HFFc6 (cell line): Measurements from ENCODE around the gene HTN1. TPM values are rescaled to one million over a fixed set of nuclear protein-coding genes. Genes with fewer than 3 reads are reported as not detected.
"Not testable (repeated sequence)": the region's sequence is repeated elsewhere in the genome, so short reads cannot be mapped to it uniquely, and the experiment has no call there.

ENCODE experiments used
- DNase-seq: peaks from one replicate; pipeline ENCODE4 v3.0.0-alpha.2; 2018
- H3K27ac Mint-ChIP-seq: 2 replicates; pipeline ENCODE4 v1.8.0; 2020; ENCODE audit warnings: mild to moderate bottlenecking, mixed read lengths
- H3K27me3 Mint-ChIP-seq: 2 replicates; pipeline ENCODE4 v1.8.0; 2021; ENCODE audit warnings: mild to moderate bottlenecking, moderate library complexity, mixed read lengths; ENCODE audit not compliant: insufficient read depth
- H3K36me3 Mint-ChIP-seq: 2 replicates; pipeline ENCODE4 v1.8.0; 2021; ENCODE audit warnings: low read depth, mixed read lengths
- H3K4me1 Mint-ChIP-seq: 2 replicates; pipeline ENCODE4 v1.8.0; 2020; ENCODE audit warnings: low read depth, mixed read lengths
- H3K4me3 Mint-ChIP-seq: 2 replicates; pipeline ENCODE4 v1.8.0; 2020; ENCODE audit warnings: mild to moderate bottlenecking, moderate library complexity, mixed read lengths
- H3K9me3 Mint-ChIP-seq: 2 replicates; pipeline ENCODE4 v1.8.0; 2020; ENCODE audit warnings: mild to moderate bottlenecking, mixed read lengths
- long read RNA-seq: library from polyadenylated mRNA; unstranded; transcript quantifications from one replicate; pipeline ENCODE4 v2.0.0, GENCODE V29; 2019
- total RNA-seq, 6 experiments: library from RNA; stranded (reverse); fragmentation: NEBNext Ultra II Directional; extraction: Animal tissue kit (Norgen Biotek cat#: 25700); gene quantifications; 2 replicates in 1 of 6; 3 replicates in 5 of 6; pipeline ENCODE4 v1.2.3, GENCODE V29; 2021
- TF ChIP-seq, protein P1 (sequence below): fragments of 200-600 bp; sonication (generic); IDR thresholded peaks from 2 replicates; pipeline ENCODE4 v1.5.0; 2021; ENCODE audit warnings: antibody characterized with exemption, mild to moderate bottlenecking

The HTN1 gene
- total RNA-seq, result not detected
- long read RNA-seq, result 0 reads

- H3K36me3 Mint-ChIP-seq, H3K4me1 Mint-ChIP-seq, H3K9me3 Mint-ChIP-seq, H3K27me3 Mint-ChIP-seq, H3K4me3 Mint-ChIP-seq, DNase-seq, H3K27ac Mint-ChIP-seq: not testable (repeated sequence)
Measured at GRCh38 chr4:70050138-70050537, at the start of gene HTN1. Gene HTN1 (plus strand): TSS chr4:70050438. CDS start chr4:70053077, 2,639 bp downstream.

DNA sequence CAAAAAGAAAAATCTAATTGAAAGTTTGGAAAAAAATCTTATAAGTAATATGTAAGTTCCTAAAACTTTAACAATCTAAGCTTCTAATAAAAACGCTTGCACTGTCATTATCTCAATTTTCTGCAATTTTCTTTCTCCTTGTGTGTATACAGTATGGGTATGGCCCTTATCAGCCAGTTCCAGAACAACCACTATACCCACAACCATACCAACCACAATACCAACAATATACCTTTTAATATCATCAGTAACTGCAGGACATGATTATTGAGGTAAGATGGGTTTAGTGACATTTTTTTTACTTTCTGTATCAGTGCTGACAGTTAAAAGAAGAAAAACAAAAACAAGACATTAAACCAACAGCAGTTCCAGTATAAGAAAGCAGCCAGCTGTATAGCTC lies 49.5 kb upstream of the HTN1 start:
- Mint-ChIP-seq H3K27me3 (no peaks in the 10 kb centered on the region), H3K36me3 (no peaks in the 10 kb centered on the region), H3K9me3 (peaks cover 22% of the 10 kb centered on the region), H3K4me3 (no peak overlapping the region), H3K4me1 (no peaks in the 10 kb centered on the region), H3K27ac (no peak overlapping the region)
- TF ChIP-seq, protein P1, sequence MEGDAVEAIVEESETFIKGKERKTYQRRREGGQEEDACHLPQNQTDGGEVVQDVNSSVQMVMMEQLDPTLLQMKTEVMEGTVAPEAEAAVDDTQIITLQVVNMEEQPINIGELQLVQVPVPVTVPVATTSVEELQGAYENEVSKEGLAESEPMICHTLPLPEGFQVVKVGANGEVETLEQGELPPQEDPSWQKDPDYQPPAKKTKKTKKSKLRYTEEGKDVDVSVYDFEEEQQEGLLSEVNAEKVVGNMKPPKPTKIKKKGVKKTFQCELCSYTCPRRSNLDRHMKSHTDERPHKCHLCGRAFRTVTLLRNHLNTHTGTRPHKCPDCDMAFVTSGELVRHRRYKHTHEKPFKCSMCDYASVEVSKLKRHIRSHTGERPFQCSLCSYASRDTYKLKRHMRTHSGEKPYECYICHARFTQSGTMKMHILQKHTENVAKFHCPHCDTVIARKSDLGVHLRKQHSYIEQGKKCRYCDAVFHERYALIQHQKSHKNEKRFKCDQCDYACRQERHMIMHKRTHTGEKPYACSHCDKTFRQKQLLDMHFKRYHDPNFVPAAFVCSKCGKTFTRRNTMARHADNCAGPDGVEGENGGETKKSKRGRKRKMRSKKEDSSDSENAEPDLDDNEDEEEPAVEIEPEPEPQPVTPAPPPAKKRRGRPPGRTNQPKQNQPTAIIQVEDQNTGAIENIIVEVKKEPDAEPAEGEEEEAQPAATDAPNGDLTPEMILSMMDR, result no peak
- no peak for DNase-seq

DNA sequence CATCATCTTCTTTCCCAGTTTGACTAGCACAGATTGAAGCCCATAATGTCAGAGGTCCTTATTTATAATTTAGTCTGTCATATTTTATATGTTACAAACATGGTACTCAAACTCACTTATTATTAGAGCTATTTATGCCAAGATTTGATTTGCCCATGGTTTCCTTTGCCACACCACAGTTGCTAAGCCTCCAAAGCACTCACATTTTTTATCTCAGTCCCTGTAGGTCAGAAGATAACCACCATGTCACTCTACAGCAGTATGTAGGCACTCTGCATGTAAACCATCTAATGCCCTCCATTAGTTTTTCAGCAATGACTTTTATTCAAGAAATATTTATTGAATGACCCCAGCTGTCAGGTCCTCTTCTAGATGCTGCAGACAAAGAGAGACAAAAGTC lies 47.7 kb upstream of the HTN1 start:
- no peaks in the 10 kb centered on the region for H3K4me1 Mint-ChIP-seq
- no peaks in the 10 kb centered on the region for H3K27me3 Mint-ChIP-seq
- DNase-seq, result no peak
- H3K27ac Mint-ChIP-seq, result no peak overlapping the region
- TF ChIP-seq, protein P1, result no peak
- peaks cover 21% of the 10 kb centered on the region for H3K9me3 Mint-ChIP-seq
- H3K4me3 Mint-ChIP-seq, result no peak overlapping the region
- no peaks in the 10 kb centered on the region for H3K36me3 Mint-ChIP-seq

DNA sequence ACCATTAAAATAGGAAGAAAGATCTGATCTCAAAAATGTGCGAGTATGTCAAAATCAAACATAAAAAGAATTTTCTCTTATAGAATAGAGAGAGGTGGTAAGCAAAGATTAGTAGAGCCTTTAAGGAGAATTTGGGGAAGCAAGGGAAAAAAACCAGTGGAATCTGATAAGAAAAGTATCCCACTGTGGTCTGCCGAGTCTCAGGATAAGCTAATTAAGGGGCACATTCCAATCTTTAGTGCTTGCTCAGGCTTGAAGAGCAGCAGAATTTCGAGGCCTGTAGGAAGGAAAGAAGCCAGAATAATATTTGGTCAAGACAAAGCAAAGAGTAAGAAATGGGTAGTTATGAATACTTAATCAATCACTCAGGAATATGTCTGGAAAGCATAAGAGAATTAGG lies 41.5 kb upstream of the HTN1 start:
- no peaks in the 10 kb centered on the region for H3K4me1 Mint-ChIP-seq
- peaks cover 33% of the 10 kb centered on the region for H3K9me3 Mint-ChIP-seq
- no peaks in the 10 kb centered on the region; the same call in 1 of the 2 replicates for H3K27me3 Mint-ChIP-seq
- no peak overlapping the region for H3K27ac Mint-ChIP-seq
- no peaks in the 10 kb centered on the region for H3K36me3 Mint-ChIP-seq
- DNase-seq, result no peak
- no peak overlapping the region for H3K4me3 Mint-ChIP-seq
- TF ChIP-seq, protein P1, result no peak

DNA sequence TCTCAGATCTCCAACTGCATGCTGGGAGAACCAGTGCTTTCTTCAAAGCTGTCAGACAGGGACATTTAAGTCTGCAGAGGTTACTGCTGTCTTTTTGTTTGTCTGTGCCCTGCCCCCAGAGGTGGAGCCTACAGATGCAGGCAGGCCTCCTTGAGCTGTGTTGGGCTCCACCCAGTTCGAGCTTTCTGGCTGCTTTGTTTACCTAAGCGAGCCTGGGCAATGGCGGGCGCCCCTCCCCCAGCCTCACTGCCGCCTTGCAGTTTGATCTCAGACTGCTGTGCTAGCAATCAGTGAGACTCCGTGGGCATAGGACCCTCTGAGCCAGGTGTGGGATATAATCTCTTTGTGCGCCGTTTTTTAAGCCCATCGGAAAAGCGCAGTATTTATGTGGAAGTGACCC lies 31.2 kb upstream of the HTN1 start:
- not testable (repeated sequence) for DNase-seq, H3K27ac Mint-ChIP-seq, H3K4me1 Mint-ChIP-seq, H3K36me3 Mint-ChIP-seq, H3K27me3 Mint-ChIP-seq, H3K4me3 Mint-ChIP-seq
- H3K9me3 Mint-ChIP-seq, result peaks cover 11% of the 10 kb centered on the region

- no peak for DNase-seq
- Mint-ChIP-seq H3K27ac (no peak overlapping the region), H3K9me3 (peaks cover 14% of the 10 kb centered on the region), H3K27me3 (no peaks in the 10 kb centered on the region), H3K36me3 (no peaks in the 10 kb centered on the region), H3K4me1 (no peaks in the 10 kb centered on the region), H3K4me3 (no peak overlapping the region)
- TF ChIP-seq, protein P1, result no peak
Measured at GRCh38 chr4:70023218-70023617, 27.0 kb upstream of the HTN1 start.

DNA sequence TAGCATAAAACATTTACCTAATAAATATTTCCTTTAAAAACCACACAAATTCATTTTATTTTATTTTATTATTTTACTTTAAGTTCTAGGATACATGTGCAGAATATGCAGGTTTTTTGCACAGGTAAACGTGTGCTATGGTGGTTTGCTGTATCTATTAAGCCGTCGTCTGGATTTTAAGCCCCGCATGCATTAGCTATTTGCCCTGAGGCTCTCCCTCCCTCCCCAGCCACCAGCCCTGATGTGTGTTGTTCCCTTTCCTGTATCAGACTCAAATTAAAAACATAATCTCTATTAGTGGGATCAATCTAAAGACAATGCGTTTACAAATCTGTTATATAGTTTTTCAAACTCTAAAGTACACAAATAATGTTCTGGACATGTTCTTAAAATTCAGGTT lies 23.2 kb upstream of the HTN1 start:
- H3K36me3 Mint-ChIP-seq, result no peaks in the 10 kb centered on the region
- DNase-seq, result no peak
- H3K4me1 Mint-ChIP-seq, result no peaks in the 10 kb centered on the region
- H3K27ac Mint-ChIP-seq, result no peak overlapping the region
- no peaks in the 10 kb centered on the region for H3K27me3 Mint-ChIP-seq
- H3K4me3 Mint-ChIP-seq, result no peak overlapping the region
- peaks cover 28% of the 10 kb centered on the region for H3K9me3 Mint-ChIP-seq
- TF ChIP-seq, protein P1, result no peak

- not testable (repeated sequence) for H3K27me3 Mint-ChIP-seq, H3K36me3 Mint-ChIP-seq, H3K27ac Mint-ChIP-seq, DNase-seq, H3K4me1 Mint-ChIP-seq, H3K4me3 Mint-ChIP-seq
- H3K9me3 Mint-ChIP-seq, result peaks cover 31% of the 10 kb centered on the region
Measured at GRCh38 chr4:70028159-70028558, 22.1 kb upstream of the HTN1 start, which contains the start of gene HTN3. Gene HTN3 (plus strand): TSS chr4:70028459. CDS start chr4:70030741, 2,282 bp downstream.

GRCh38 chr4:70037559-70037958 lies 12.7 kb upstream of the HTN1 start:
- not testable (repeated sequence) for H3K4me3 Mint-ChIP-seq, H3K4me1 Mint-ChIP-seq, H3K36me3 Mint-ChIP-seq, H3K27ac Mint-ChIP-seq, DNase-seq, H3K27me3 Mint-ChIP-seq
- H3K9me3 Mint-ChIP-seq, result peaks cover 55% of the 10 kb centered on the region
